DND-41 (cell line): ENCODE results near the gene SMOC2.

Experiments
- ATAC-seq: fragments of 200-7000 bp; cut with Tn5 transposase; 3 replicates; pipeline ENCODE4 v1.9.1; 2021; ENCODE audit warnings: low read depth; ENCODE audit not compliant: insufficient read depth
- DNase-seq: peaks from one replicate; pipeline ENCODE4 v3.0.0-alpha.2; 2020
- H2AFZ ChIP-seq: 2 replicates; pipeline ENCODE4 v1.6.0; 2012; ENCODE audit warnings: low read depth, low read length
- H3K27ac ChIP-seq: 2 replicates; pipeline ENCODE4 v1.5.1; 2012; ENCODE audit warnings: low read length, inconsistent platforms
- H3K27me3 ChIP-seq: fragments of 200-600 bp; sonication (generic); 2 replicates; pipeline ENCODE4 v1.6.0; 2012; ENCODE audit warnings: low read length, mild to moderate bottlenecking, inconsistent platforms; ENCODE audit not compliant: insufficient read depth, poor library complexity
- H3K36me3 ChIP-seq: 2 replicates; pipeline ENCODE4 v1.5.1; 2012; ENCODE audit warnings: low read length, inconsistent platforms; ENCODE audit not compliant: insufficient read depth
- H3K4me1 ChIP-seq: 2 replicates; pipeline ENCODE4 v1.5.1; 2012; ENCODE audit warnings: mild to moderate bottlenecking, low read length; ENCODE audit not compliant: insufficient read depth
- H3K4me2 ChIP-seq: 2 replicates; pipeline ENCODE4 v1.6.0; 2012; ENCODE audit warnings: mild to moderate bottlenecking, moderate library complexity, low read length, inconsistent platforms; ENCODE audit not compliant: insufficient read depth
- H3K4me3 ChIP-seq, 2 experiments: fragments of 200-600 bp in 1 of 2; shearing (Covaris generic) in 1 of 2; 2 replicates each; pipeline ENCODE4 v1.5.1; 2012 to 2016; ENCODE audit warnings: inconsistent platforms in 2 of 2, low read length in 2 of 2, mild to moderate bottlenecking in 2 of 2, low read depth in 1 of 2, moderate library complexity in 1 of 2
- H3K79me2 ChIP-seq: 2 replicates; pipeline ENCODE4 v1.6.0; 2012; ENCODE audit warnings: low read length, inconsistent platforms; ENCODE audit not compliant: insufficient read depth
- H3K9ac ChIP-seq: 2 replicates; pipeline ENCODE4 v1.6.0; 2012; ENCODE audit warnings: low read depth, mild to moderate bottlenecking, inconsistent platforms, low read length, moderate library complexity
- H3K9me3 ChIP-seq: 2 replicates; pipeline ENCODE4 v1.5.1; 2012; ENCODE audit warnings: low read length, moderate library complexity, mild to moderate bottlenecking, inconsistent platforms; ENCODE audit not compliant: insufficient read depth, severe bottlenecking
- H4K20me1 ChIP-seq: 2 replicates; pipeline ENCODE4 v1.6.0; 2012; ENCODE audit warnings: low read length; ENCODE audit not compliant: insufficient read depth
- CTCF ChIP-seq: IDR thresholded peaks from 2 replicates; pipeline ENCODE4 v1.5.1; 2012; ENCODE audit warnings: borderline replicate concordance, low read length, moderate library complexity, mild to moderate bottlenecking; ENCODE audit not compliant: poor library complexity, severe bottlenecking; ENCODE audit errors: extremely low read depth
- EZH2 ChIP-seq: IDR thresholded peaks from 3 replicates; pipeline ENCODE4 v1.6.1; 2012; ENCODE audit warnings: borderline replicate concordance, low read depth, mild to moderate bottlenecking, moderate library complexity, low read length, inconsistent platforms; ENCODE audit not compliant: severe bottlenecking

SMOC2 gene

GRCh38 chr6:168455847-168456530, 15.0 kb downstream of the SMOC2 start:
- Histone ChIP-seq H3K9me3 (no peaks in the 10 kb centered on the region), H3K4me3 (no peak overlapping the region), H3K36me3 (no peaks in the 10 kb centered on the region), H3K4me1 (no peaks in the 10 kb centered on the region), H4K20me1 (no peaks in the 10 kb centered on the region), H3K4me2 (no peak overlapping the region), H3K79me2 (no peaks in the 10 kb centered on the region), H2AFZ (no peak overlapping the region), H3K9ac (no peak overlapping the region), H3K27me3 (no peaks in the 10 kb centered on the region), H3K27ac (no peak overlapping the region)
- ATAC-seq (no peak), DNase-seq (no peak)
- no peak for TF ChIP-seq CTCF

- no peaks in the 10 kb centered on the region for H3K27me3 ChIP-seq
- no peak overlapping the region for H3K4me3 ChIP-seq
- no peaks in the 10 kb centered on the region for H3K36me3 ChIP-seq
- no peaks in the 10 kb centered on the region for H3K4me1 ChIP-seq
- no peaks in the 10 kb centered on the region for H3K79me2 ChIP-seq
- H3K4me2 ChIP-seq = no peak overlapping the region
- no peaks in the 10 kb centered on the region for H3K9me3 ChIP-seq
- DNase-seq (no peak), ATAC-seq (no peak)
- no peak overlapping the region for H3K9ac ChIP-seq
- H3K27ac ChIP-seq = no peak overlapping the region
- H4K20me1 ChIP-seq = no peaks in the 10 kb centered on the region
- no peak overlapping the region for H2AFZ ChIP-seq
- TF ChIP-seq CTCF (no peak), EZH2 (no peak)
Observed at GRCh38 chr6:168456907-168457652, 16.1 kb downstream of the SMOC2 start.

- Histone ChIP-seq H3K27me3 (no peaks in the 10 kb centered on the region), H3K9ac (no peak overlapping the region), H2AFZ (no peak overlapping the region), H4K20me1 (no peaks in the 10 kb centered on the region), H3K4me2 (no peak overlapping the region), H3K27ac (no peak overlapping the region), H3K36me3 (no peaks in the 10 kb centered on the region), H3K79me2 (no peaks in the 10 kb centered on the region), H3K9me3 (no peaks in the 10 kb centered on the region), H3K4me3 (no peak overlapping the region), H3K4me1 (no peaks in the 10 kb centered on the region)
- ATAC-seq (no peak), DNase-seq (no peak)
- no peak for TF ChIP-seq CTCF
Observed at GRCh38 chr6:168457653-168457934, 16.6 kb downstream of the SMOC2 start.
